Astrocyte of the hippocampus (primary cell): ENCODE data around the gene ADGRV1.
"Not testable (repeated sequence)": the region's sequence is repeated elsewhere in the genome, so short reads cannot be mapped to it uniquely, and the experiment has no call there.

Source experiments
- DNase-seq: peaks from one replicate; pipeline ENCODE4 v3.0.0; 2011; ENCODE audit warnings: low read depth, low spot score

ADGRV1 gene

GRCh38 chr5:91025956-91026355 lies 467.4 kb downstream of the ADGRV1 start:
- DNase-seq, result no peak

GRCh38 chr5:91026466-91026865 lies 467.9 kb downstream of the ADGRV1 start:
- no peak for DNase-seq

GRCh38 chr5:91027405-91028139 lies 469.0 kb downstream of the ADGRV1 start:
- DNase-seq, result peak; percentile 16

GRCh38 chr5:91028499-91028956 lies 469.9 kb downstream of the ADGRV1 start:
- no peak for DNase-seq

GRCh38 chr5:91030521-91031401 lies 472.2 kb downstream of the ADGRV1 start:
- DNase-seq, result no peak

GRCh38 chr5:91031402-91031752 lies 472.8 kb downstream of the ADGRV1 start:
- no peak for DNase-seq

GRCh38 chr5:91032125-91032524 lies 473.5 kb downstream of the ADGRV1 start:
- no peak for DNase-seq

- no peak for DNase-seq
Observed at GRCh38 chr5:91033370-91033769, 474.8 kb downstream of the ADGRV1 start.

- no peak for DNase-seq
Observed at GRCh38 chr5:91038180-91038808, 479.7 kb downstream of the ADGRV1 start.

- not testable (repeated sequence) for DNase-seq
Observed at GRCh38 chr5:91041132-91041531, 482.5 kb downstream of the ADGRV1 start.

- DNase-seq, result no peak
Observed at GRCh38 chr5:91042247-91042935, 483.8 kb downstream of the ADGRV1 start.

- no peak for DNase-seq
Observed at GRCh38 chr5:91042936-91043255, 484.3 kb downstream of the ADGRV1 start.

- DNase-seq, result no peak
Observed at GRCh38 chr5:91048073-91048472, 489.5 kb downstream of the ADGRV1 start.

GRCh38 chr5:91049112-91049511 lies 490.5 kb downstream of the ADGRV1 start:
- DNase-seq, result no peak

GRCh38 chr5:91049800-91050199 lies 491.2 kb downstream of the ADGRV1 start:
- DNase-seq, result peak; percentile 36

GRCh38 chr5:91052411-91052810 lies 493.8 kb downstream of the ADGRV1 start:
- not testable (repeated sequence) for DNase-seq

- no peak for DNase-seq
Observed at GRCh38 chr5:91052977-91053740, 494.6 kb downstream of the ADGRV1 start.

- DNase-seq, result no peak
Observed at GRCh38 chr5:91053741-91054025, 495.1 kb downstream of the ADGRV1 start.

GRCh38 chr5:91058155-91058554 lies 499.6 kb downstream of the ADGRV1 start:
- DNase-seq, result no peak

- DNase-seq, result no peak
Observed at GRCh38 chr5:91058575-91058974, 500.0 kb downstream of the ADGRV1 start.

GRCh38 chr5:91059409-91059808 lies 500.8 kb downstream of the ADGRV1 start:
- DNase-seq, result no peak
